NT2/D1 (cell line): ENCODE results near the gene SH2D3A.
A peak's percentile ranks its signal among the peaks of the same experiment; 100 is the strongest.
"Not testable (repeated sequence)": the region's sequence is repeated elsewhere in the genome, so short reads cannot be mapped to it uniquely, and the experiment has no call there.

Experiments used
- DNase-seq: peaks from one replicate; pipeline ENCODE4 v3.0.0-alpha.2; 2011; ENCODE audit warnings: low read depth, low spot score
- H3K27me3 ChIP-seq: 2 replicates; pipeline ENCODE4 v1.6.0; 2011; ENCODE audit warnings: mild to moderate bottlenecking; ENCODE audit not compliant: insufficient read length, insufficient read depth
- H3K36me3 ChIP-seq: 2 replicates; pipeline ENCODE4 v1.6.1; 2011; ENCODE audit warnings: mild to moderate bottlenecking, low read length, mixed read lengths; ENCODE audit not compliant: insufficient read depth, insufficient read length
- H3K4me1 ChIP-seq: 2 replicates; pipeline ENCODE4 v1.5.1; 2011; ENCODE audit not compliant: insufficient read depth, insufficient read length
- H3K4me3 ChIP-seq: 2 replicates; pipeline ENCODE4 v1.5.1; 2011; ENCODE audit warnings: low read depth; ENCODE audit not compliant: insufficient read length
- H3K9ac ChIP-seq: 2 replicates; pipeline ENCODE4 v1.6.0; 2011; ENCODE audit warnings: low read depth; ENCODE audit not compliant: insufficient read length
- H3K9me3 ChIP-seq: 2 replicates; pipeline ENCODE4 v1.5.1; 2011; ENCODE audit warnings: mild to moderate bottlenecking, low read length; ENCODE audit not compliant: insufficient read depth
- SUZ12 ChIP-seq: IDR thresholded peaks from 2 replicates; pipeline ENCODE4 v1.6.1; 2011; ENCODE audit not compliant: insufficient read length, insufficient read depth; ENCODE audit errors: extremely low read depth
- YY1 ChIP-seq: IDR thresholded peaks from 2 replicates; pipeline ENCODE4 v1.6.1; 2011; ENCODE audit not compliant: insufficient read length, insufficient read depth
- ZNF274 ChIP-seq: IDR thresholded peaks from 2 replicates; pipeline ENCODE4 v1.6.1; 2011; ENCODE audit warnings: mild to moderate bottlenecking, low read depth, low read length

The SH2D3A gene

DNA sequence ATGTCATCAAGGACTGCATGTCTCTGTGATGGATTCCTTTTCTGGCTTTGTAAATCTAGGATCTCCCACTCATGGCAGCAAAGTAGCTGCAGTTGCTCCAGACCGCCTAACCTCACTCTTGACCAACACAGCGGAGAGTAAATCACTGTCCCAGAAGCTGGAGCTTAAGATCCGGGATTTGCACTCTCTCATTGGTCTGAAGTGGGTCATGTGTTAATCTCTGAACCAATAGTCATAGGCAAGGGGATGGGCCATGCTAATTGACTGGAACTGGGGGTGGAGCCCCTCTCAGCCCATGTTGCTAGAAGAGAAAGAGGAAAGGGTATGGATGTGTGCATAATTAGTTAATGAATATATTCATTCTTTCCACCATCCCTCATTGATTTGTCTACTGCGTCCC, 39.3 kb upstream of the SH2D3A start:
- no peak for TF ChIP-seq YY1
- TF ChIP-seq ZNF274, result no peak
- no peak for TF ChIP-seq SUZ12
- Histone ChIP-seq H3K4me3 (no peak overlapping the region), H3K36me3 (no peaks in the 10 kb centered on the region), H3K9ac (no peak overlapping the region), H3K4me1 (no peaks in the 10 kb centered on the region), H3K27me3 (no peaks in the 10 kb centered on the region), H3K9me3 (peaks cover 5% of the 10 kb centered on the region; the same call in 1 of the 2 replicates)
- DNase-seq, result no peak

DNA sequence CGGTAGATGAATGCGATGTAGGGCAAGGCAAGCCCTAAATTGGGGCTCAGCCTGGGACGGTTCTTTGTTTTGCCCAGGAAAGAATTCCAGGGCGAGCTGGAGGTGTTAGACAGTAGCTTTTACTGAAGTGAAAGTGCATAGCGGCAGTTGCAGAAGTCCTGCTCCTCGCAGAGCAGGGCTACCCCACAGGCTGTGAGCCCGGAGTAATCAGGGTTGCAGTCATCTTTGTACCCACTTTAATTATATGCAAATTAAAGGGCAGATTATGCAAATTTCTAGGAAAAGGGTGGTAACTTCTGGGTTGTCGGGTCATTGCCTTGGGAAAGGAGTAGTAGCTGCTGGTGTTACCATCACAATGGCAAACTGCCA, 35.8 kb upstream of the SH2D3A start:
- no peaks in the 10 kb centered on the region for H3K9me3 ChIP-seq
- H3K27me3 ChIP-seq, result no peaks in the 10 kb centered on the region
- TF ChIP-seq SUZ12 (no peak), ZNF274 (no peak)
- DNase-seq, result no peak
- no peaks in the 10 kb centered on the region for H3K36me3 ChIP-seq
- peaks cover 2% of the 10 kb centered on the region for H3K4me1 ChIP-seq
- H3K9ac ChIP-seq, result no peak overlapping the region
- no peak overlapping the region for H3K4me3 ChIP-seq

DNA sequence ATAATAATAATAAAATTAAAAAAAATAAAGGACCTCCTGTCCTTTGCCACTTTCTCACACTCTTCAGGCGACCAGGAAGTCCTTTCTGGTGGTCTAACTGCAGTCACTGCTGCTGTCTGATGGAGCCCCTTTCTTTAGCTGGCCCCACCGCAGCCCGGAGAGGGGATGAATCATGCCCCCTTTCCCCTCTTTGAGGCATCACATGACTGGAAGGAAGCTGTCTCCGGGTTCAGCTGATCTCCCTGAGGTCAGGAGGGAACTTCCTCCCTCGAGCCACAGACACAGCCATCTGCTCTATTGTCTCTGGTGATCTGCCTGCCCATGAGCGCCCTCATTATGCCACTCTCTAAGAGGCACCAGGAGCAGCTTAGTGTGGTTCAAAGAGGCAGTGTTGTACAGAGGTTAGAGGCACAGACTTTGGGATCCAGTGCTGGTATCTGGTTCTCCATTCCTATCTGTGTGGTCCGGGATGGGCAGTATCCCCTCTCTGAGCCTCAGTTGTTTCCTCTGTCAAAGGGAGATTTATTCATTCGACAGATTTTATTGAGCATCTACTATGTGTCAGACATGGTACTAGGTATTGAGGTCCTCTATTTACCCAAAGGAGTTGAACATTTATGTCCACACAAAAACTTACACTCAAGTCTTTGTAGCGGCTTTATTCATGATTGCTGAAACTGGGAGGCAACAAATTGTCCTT, 35.3 kb upstream of the SH2D3A start:
- H3K9ac ChIP-seq, result no peak overlapping the region
- TF ChIP-seq YY1 (no peak), SUZ12 (no peak), ZNF274 (no peak)
- H3K9me3 ChIP-seq, result no peaks in the 10 kb centered on the region
- H3K27me3 ChIP-seq, result no peaks in the 10 kb centered on the region
- H3K4me3 ChIP-seq, result no peak overlapping the region
- peaks cover 2% of the 10 kb centered on the region for H3K4me1 ChIP-seq
- no peaks in the 10 kb centered on the region for H3K36me3 ChIP-seq
- DNase-seq, result no peak

DNA sequence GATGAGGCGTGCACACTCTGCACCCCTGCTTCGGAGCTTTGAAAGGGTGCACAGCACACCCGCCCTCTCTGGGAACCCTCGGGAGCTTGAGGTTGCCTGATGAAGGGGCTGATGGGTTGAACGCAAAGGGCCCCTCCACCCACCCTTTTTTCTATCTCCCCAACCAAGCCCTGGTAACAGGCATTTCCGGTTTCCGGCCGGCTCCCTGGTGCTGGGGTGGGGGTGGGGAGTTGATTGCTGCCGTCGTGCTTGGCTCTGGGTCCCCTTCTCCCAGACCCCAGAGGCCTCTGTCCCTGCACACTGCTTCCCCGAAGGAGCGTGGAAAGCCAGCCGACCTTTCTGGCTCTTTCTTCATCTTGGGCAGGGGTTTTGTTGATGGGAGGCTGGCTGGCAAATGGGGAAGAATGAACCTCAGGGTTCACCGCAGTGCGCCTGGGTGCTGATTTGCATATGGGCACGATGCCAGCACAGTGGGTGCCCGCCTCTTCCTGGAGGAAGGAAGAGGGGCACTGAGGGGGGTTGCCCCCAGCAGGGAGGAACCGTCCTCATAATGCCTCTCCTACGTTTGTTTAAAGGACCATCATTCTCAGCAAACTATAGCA, 34.4 kb upstream of the SH2D3A start:
- Histone ChIP-seq H3K4me3 (peak overlapping the region; percentile 12), H3K36me3 (no peaks in the 10 kb centered on the region), H3K4me1 (peaks cover 2% of the 10 kb centered on the region), H3K9me3 (no peaks in the 10 kb centered on the region), H3K9ac (peak overlapping the region; percentile 45), H3K27me3 (no peaks in the 10 kb centered on the region)
- no peak for TF ChIP-seq SUZ12
- TF ChIP-seq YY1, result no peak
- no peak for TF ChIP-seq ZNF274
- DNase-seq, result no peak

DNA sequence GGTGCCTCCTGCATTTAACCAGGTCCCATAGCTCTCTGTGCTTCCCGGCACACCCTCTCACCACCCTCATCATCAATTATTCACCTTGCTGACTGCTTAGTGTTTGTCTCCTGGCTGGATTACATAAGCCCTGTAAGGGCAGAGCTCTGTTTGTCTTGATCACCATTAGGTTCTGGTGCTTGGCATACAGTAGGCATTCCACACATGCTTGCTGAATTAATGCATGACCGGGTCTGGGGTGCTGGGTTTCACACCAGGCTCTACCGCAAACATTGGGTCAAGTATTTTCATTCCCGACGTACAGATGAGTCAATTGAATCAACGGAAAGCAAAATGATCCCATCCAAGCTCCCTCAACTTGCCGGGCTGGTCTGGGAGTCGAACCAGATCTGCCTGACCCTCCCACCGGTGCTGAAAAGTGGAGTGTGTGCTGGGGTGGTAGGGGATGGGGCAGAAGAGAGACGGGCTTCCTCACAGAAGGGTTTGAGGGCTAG, 33.8 kb upstream of the SH2D3A start:
- Histone ChIP-seq H3K36me3 (no peaks in the 10 kb centered on the region), H3K9me3 (no peaks in the 10 kb centered on the region), H3K27me3 (no peaks in the 10 kb centered on the region), H3K9ac (peak overlapping the region; percentile 45), H3K4me3 (no peak overlapping the region), H3K4me1 (peaks cover 2% of the 10 kb centered on the region)
- DNase-seq, result no peak
- no peak for TF ChIP-seq SUZ12
- no peak for TF ChIP-seq ZNF274
- TF ChIP-seq YY1, result no peak

DNA sequence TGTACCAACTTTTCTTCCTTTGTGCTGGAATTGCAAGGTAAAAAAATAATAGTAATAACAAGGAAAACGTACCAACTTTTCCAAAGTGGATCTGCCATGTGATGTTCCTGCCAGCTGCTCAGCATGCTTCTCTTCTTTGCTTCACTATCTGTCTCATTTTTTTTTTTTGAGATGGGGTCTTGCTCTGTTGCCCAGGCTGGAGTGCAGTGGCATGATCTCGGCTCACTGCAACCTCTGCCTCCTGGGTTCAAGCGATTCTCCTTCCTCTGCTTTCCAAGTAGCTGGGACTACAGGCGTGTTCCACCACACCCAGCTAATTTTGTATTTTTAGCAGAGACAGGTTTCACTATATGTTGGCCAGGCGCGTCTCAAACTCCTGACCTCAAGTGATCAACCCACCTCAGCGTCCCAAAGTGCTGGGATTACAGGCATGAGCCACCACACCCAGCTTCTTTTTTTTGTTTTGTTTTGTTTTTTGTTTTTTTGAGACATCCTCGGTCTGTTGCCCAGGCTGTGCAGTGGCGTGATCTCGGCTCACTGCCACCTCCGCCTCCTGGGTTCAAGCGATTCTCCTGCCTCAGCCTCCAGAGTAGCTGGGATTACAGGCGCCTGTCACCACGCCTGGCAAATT, 33.0 kb upstream of the SH2D3A start:
- H3K4me1 ChIP-seq, H3K4me3 ChIP-seq, H3K27me3 ChIP-seq, DNase-seq, H3K9me3 ChIP-seq, H3K36me3 ChIP-seq, H3K9ac ChIP-seq: not testable (repeated sequence)

DNA sequence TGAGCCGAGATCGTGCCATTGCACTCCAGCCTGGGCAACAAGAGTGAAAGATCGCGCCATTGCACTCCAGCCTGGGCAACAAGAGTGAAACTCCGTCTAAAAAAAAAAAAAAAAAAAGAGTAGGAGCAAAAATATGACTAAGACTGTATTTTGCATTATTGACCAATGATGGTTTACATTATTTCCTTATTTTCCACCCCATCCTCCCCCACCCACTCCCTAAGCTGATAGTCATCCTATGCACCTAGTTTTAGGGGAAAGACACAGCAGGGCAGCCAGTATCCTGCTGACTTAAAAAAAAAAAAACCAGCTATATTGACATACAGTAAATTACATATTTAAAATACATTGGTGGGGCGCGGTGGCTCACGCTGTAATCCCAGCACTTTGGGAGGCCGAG, 30.4 kb upstream of the SH2D3A start:
- Histone ChIP-seq H3K36me3 (no peaks in the 10 kb centered on the region), H3K27me3 (no peaks in the 10 kb centered on the region), H3K9me3 (peaks cover 10% of the 10 kb centered on the region; the same call in 1 of the 2 replicates), H3K4me3 (no peak overlapping the region), H3K4me1 (peaks cover 2% of the 10 kb centered on the region), H3K9ac (no peak overlapping the region)
- TF ChIP-seq ZNF274, result no peak
- TF ChIP-seq YY1, result no peak
- TF ChIP-seq SUZ12, result no peak
- DNase-seq, result no peak

DNA sequence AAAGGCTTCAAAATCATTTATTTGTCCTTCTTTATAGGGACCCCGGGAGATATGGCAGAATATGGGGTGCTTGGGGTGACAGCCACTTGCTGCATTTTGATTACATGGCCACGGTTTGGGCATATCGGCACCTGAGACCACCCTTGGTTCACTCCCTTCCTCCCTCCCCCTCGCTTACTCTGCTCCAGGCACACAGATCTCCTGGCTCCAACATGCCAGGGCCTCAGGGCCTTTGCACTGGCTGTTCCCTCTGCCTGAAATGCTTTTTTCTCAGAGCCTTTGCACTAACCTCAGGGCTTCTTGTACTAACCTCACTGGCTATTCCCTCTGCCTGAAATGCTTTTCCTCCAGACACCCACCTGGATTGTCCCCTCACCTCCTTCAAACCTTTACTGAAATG, 29.0 kb upstream of the SH2D3A start:
- Histone ChIP-seq H3K4me3 (no peak overlapping the region), H3K9me3 (peaks cover 11% of the 10 kb centered on the region; the same call in 1 of the 2 replicates), H3K4me1 (peaks cover 2% of the 10 kb centered on the region), H3K27me3 (no peaks in the 10 kb centered on the region), H3K36me3 (no peaks in the 10 kb centered on the region), H3K9ac (no peak overlapping the region)
- no peak for TF ChIP-seq SUZ12
- no peak for TF ChIP-seq YY1
- no peak for TF ChIP-seq ZNF274
- no peak for DNase-seq
